HT1080 (cell line): Measurements from ENCODE around the gene SYCE3. TPM values are rescaled to one million over a fixed set of nuclear protein-coding genes. Genes with fewer than 3 reads are reported as not detected.
A peak's percentile ranks its signal among the peaks of the same experiment; 100 is the strongest.

Experiments used
- DNase-seq: peaks from one replicate; pipeline ENCODE4 v3.0.0-alpha.2; 2015; ENCODE audit warnings: low read depth
- total RNA-seq: library from RNA; depleted of rRNA; stranded (reverse); fragments of >200 nt; shearing (Covaris generic); gene quantifications from 2 replicates; pipeline ENCODE4 v1.2.3, GENCODE V29; 2014

The SYCE3 gene
- total RNA-seq, 1 experiment from 2014 or later, result not detected

GRCh38 chr22:50600967-50601668 lies 38.4 kb upstream of the SYCE3 start:
- DNase-seq, result no peak

GRCh38 chr22:50600538-50600937 lies 37.8 kb upstream of the SYCE3 start, which contains the start of gene MAPK8IP2:
MAPK8IP2 (plus strand) TSS chr22:50600793; CDS start chr22:50600819, 26 bp downstream.
- DNase-seq, result no peak

GRCh38 chr22:50599816-50600455 lies 37.2 kb upstream of the SYCE3 start:
- no peak for DNase-seq

GRCh38 chr22:50597097-50597496 lies 34.4 kb upstream of the SYCE3 start:
- DNase-seq, result no peak

- DNase-seq, result no peak
These were observed 32.5 kb upstream of the SYCE3 start for GRCh38 chr22:50595189-50595588.

- no peak for DNase-seq
These were observed 24.7 kb upstream of the SYCE3 start for GRCh38 chr22:50587407-50587806.

- DNase-seq, result no peak
These were observed 23.7 kb upstream of the SYCE3 start for GRCh38 chr22:50586416-50586815.

- no peak for DNase-seq
These were observed 23.1 kb upstream of the SYCE3 start for GRCh38 chr22:50585781-50586180.

GRCh38 chr22:50585238-50585637 lies 22.5 kb upstream of the SYCE3 start:
- DNase-seq, result no peak

- DNase-seq, result no peak
These were observed 21.7 kb upstream of the SYCE3 start for GRCh38 chr22:50584106-50585096.

- DNase-seq, result no peak
These were observed 20.7 kb upstream of the SYCE3 start for GRCh38 chr22:50583294-50583861.

- DNase-seq, result peak; percentile 96
These were observed 20.0 kb upstream of the SYCE3 start, which contains the start of gene CHKB for GRCh38 chr22:50582493-50583293. CHKB (minus strand) TSS chr22:50582849; CDS start chr22:50582781, 68 bp downstream.

GRCh38 chr22:50581950-50582492 lies 19.3 kb upstream of the SYCE3 start:
- DNase-seq, result no peak

GRCh38 chr22:50581031-50581949 lies 18.6 kb upstream of the SYCE3 start:
- no peak for DNase-seq

- DNase-seq, result no peak
These were observed 17.0 kb upstream of the SYCE3 start for GRCh38 chr22:50579752-50580151.

- no peak for DNase-seq
These were observed 16.1 kb upstream of the SYCE3 start for GRCh38 chr22:50578776-50579310.

GRCh38 chr22:50577987-50578775 lies 15.5 kb upstream of the SYCE3 start, which contains the start of gene CPT1B:
CPT1B (minus strand) TSS chr22:50578427; CDS start chr22:50577915, 512 bp downstream.
- DNase-seq, result no peak

GRCh38 chr22:50577697-50577986 lies 14.9 kb upstream of the SYCE3 start:
- DNase-seq, result no peak
